GM12878 (cell line): Measurements from ENCODE around the gene ZBTB32. TPM values are rescaled to one million over a fixed set of nuclear protein-coding genes. Genes with fewer than 3 reads are reported as not detected.

Source experiments
- ASH2L ChIP-seq: fragments of 300-600, 200-600 bp; sonication (generic); IDR thresholded peaks from 2 replicates; pipeline ENCODE4 v1.6.1; 2017; ENCODE audit warnings: low read depth, mild to moderate bottlenecking, borderline replicate concordance
- EZH2 ChIP-seq: IDR thresholded peaks from 2 replicates; pipeline ENCODE4 v1.6.1; 2012; ENCODE audit warnings: low read depth, mild to moderate bottlenecking, control low read depth, inconsistent platforms, low read length, borderline replicate concordance; ENCODE audit not compliant: control insufficient read depth
- FOXK2 ChIP-seq: fragments of 450-650 bp; IDR thresholded peaks from 2 replicates; pipeline ENCODE4 v1.6.1; 2017; ENCODE audit warnings: mild to moderate bottlenecking, moderate library complexity
- HCFC1 ChIP-seq: fragments of 150-350 bp; IDR thresholded peaks from 2 replicates; pipeline ENCODE4 v1.6.1; 2014; ENCODE audit warnings: low read length
- JUNB ChIP-seq: IDR thresholded peaks from 2 replicates; pipeline ENCODE4 v1.6.1; 2016; ENCODE audit warnings: antibody characterized with exemption, mild to moderate bottlenecking
- KAT2A ChIP-seq: conservative IDR thresholded peaks from 2 replicates; pipeline ENCODE4 v1.6.1; 2011; ENCODE audit warnings: low read depth, low read length; ENCODE audit not compliant: control insufficient read depth
- MEF2B ChIP-seq: fragments of 450-650 bp; IDR thresholded peaks from 2 replicates; pipeline ENCODE4 v1.6.1; 2018; ENCODE audit warnings: mild to moderate bottlenecking, moderate library complexity; ENCODE audit not compliant: partially characterized antibody, poor library complexity, severe bottlenecking
- MXI1 ChIP-seq: fragments of 150-350 bp; IDR thresholded peaks from 2 replicates; pipeline ENCODE4 v1.6.1; 2011; ENCODE audit warnings: low read depth, mild to moderate bottlenecking, inconsistent platforms, low read length, improper control_type of control experiment
- MYC ChIP-seq: IDR thresholded peaks from 2 replicates; pipeline ENCODE4 v1.6.1; 2011; ENCODE audit warnings: mild to moderate bottlenecking, low read length, moderate library complexity, inconsistent platforms; ENCODE audit not compliant: insufficient read depth, insufficient replicate concordance, insufficient read length, severe bottlenecking
- NFXL1 ChIP-seq: fragments of 450-650 bp; IDR thresholded peaks from 2 replicates; pipeline ENCODE4 v1.6.1; 2017; ENCODE audit warnings: antibody characterized with exemption, mild to moderate bottlenecking, borderline replicate concordance
- NFYB ChIP-seq: IDR thresholded peaks from 2 replicates; pipeline ENCODE4 v1.6.1; 2011; ENCODE audit warnings: low read depth, mild to moderate bottlenecking, low read length, improper control_type of control experiment, moderate library complexity; ENCODE audit not compliant: insufficient read depth
- RB1 ChIP-seq: fragments of 450-650 bp; formaldehyde crosslinking; IDR thresholded peaks from 2 replicates; pipeline ENCODE4 v1.6.1; 2017; ENCODE audit warnings: mild to moderate bottlenecking, borderline replicate concordance
- SMAD5 ChIP-seq: IDR thresholded peaks from 2 replicates; pipeline ENCODE4 v1.6.1; 2016; ENCODE audit warnings: antibody characterized with exemption, low read depth
- SMC3 ChIP-seq: IDR thresholded peaks from 2 replicates; pipeline ENCODE4 v1.6.1; 2011; ENCODE audit warnings: low read length, improper control_type of control experiment, borderline replicate concordance
- SUZ12 ChIP-seq: fragments of 200-600 bp; sonication (generic); IDR thresholded peaks from one replicate; pipeline ENCODE4 v1.6.1; 2018; ENCODE audit warnings: antibody characterized with exemption, mild to moderate bottlenecking; ENCODE audit not compliant: unreplicated experiment
- TCF12 ChIP-seq: IDR thresholded peaks from 2 replicates; pipeline ENCODE4 v1.6.1; 2011; ENCODE audit warnings: low read depth, mild to moderate bottlenecking, low read length
- TCF7 ChIP-seq: IDR thresholded peaks from 2 replicates; pipeline ENCODE4 v1.6.1; 2014; ENCODE audit warnings: antibody characterized with exemption, borderline replicate concordance
- ZZZ3 ChIP-seq: IDR thresholded peaks from 2 replicates; pipeline ENCODE4 v1.6.1; 2011; ENCODE audit warnings: low read depth; ENCODE audit not compliant: control insufficient read depth, insufficient read length
- polyA plus RNA-seq, 11 experiments: library from polyadenylated mRNA; depleted of rRNA in 4 of 11; unstranded in 6 of 11; stranded (reverse) in 5 of 11; fragments of >200 nt; fragmentation: Nextera tagmentation in 4 of 11; fragmentation: Illumina TruSeq in 1 of 11; extraction: Ambion mirVana in 4 of 11; extraction: Trizol in 1 of 11; gene quantifications; 1 replicate in 1 of 11; 2 replicates in 10 of 11; pipeline versions ENCODE4 v1.2.1 to v1.2.3, GENCODE V29; 2011 to 2016; ENCODE audit warnings: inconsistent platforms in 2 of 11, missing spikeins in 2 of 11, low read depth in 1 of 11
- total RNA-seq, 4 experiments: library from RNA; depleted of rRNA in 3 of 4; stranded (reverse); fragments of >200 nt in 3 of 4; fragmentation: Illumina TruSeq in 1 of 4; extraction: Trizol in 1 of 4; gene quantifications; 2 replicates each; pipeline versions ENCODE4 v1.2.1 to v1.2.3, GENCODE V29; 2013 to 2021
- TF ChIP-seq, protein P1 (sequence below): fragments of 450-650 bp; IDR thresholded peaks from 2 replicates; pipeline ENCODE4 v1.6.1; 2014; ENCODE audit warnings: mild to moderate bottlenecking
- TF ChIP-seq, protein P2 (sequence below): fragments of 450-650 bp; IDR thresholded peaks from 2 replicates; pipeline ENCODE4 v1.6.1; 2016; ENCODE audit warnings: mild to moderate bottlenecking
- TF ChIP-seq, protein P3 (sequence below): IDR thresholded peaks from 2 replicates; pipeline ENCODE4 v1.6.1; 2012; ENCODE audit warnings: mild to moderate bottlenecking, low read depth, low read length
- TF ChIP-seq, protein P4 (sequence below): fragments of 450-650 bp; IDR thresholded peaks from 2 replicates; pipeline ENCODE4 v1.6.1; 2017; ENCODE audit warnings: mild to moderate bottlenecking

Gene ZBTB32
- total and polyA plus RNA-seq, 10 of the 15 experiments (the other 5 are each of a cell fraction or from before 2014, with no cell fraction given), result 1.0 to 46.7 (median 16.0) TPM

DNA sequence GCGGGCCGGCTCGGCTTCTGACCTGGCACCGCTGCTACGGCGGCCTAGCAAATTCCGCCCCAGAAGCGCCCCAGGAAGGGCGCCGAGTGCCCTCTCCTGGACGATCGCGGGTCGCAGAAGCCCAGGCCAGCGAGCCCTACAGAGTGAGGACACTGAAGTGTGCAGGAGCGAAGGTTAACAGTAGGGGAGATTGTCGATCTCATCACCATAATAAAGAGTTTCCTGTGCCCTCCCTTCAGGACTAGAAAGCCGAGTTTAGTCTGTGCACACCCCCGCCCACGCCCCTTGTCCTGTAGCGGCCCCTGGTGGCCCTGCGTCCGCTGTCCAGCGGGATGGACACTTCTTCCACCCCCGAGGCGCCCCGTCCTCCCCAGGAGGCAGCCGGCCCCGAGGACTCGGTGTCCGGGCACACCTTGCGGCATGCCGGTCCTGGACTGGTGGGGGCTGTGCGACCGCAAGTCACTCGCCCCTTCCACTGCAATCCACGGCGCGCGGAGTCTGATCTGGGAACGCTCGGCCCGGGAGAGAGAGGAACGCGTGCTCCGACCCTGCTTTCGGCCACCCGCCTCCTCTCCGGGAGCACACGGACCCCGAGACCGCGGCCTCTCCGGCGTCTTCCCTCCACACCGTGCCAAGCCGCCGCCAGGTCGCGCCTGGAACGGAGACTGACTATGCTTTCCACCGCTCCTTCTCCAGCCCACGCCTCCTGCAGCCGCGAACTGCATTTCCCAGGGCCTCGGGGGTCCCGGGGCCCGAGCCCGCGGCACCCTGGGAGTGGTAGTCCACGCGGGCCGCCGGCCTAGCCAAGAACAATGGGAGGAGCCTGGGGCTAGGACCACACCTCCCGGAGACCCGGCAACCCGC, 12.7 kb downstream of the ZBTB32 start (continued):
- TF ChIP-seq, protein P1, sequence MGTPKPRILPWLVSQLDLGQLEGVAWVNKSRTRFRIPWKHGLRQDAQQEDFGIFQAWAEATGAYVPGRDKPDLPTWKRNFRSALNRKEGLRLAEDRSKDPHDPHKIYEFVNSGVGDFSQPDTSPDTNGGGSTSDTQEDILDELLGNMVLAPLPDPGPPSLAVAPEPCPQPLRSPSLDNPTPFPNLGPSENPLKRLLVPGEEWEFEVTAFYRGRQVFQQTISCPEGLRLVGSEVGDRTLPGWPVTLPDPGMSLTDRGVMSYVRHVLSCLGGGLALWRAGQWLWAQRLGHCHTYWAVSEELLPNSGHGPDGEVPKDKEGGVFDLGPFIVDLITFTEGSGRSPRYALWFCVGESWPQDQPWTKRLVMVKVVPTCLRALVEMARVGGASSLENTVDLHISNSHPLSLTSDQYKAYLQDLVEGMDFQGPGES, result no peak
- TF ChIP-seq FOXK2, result no peak
- TF ChIP-seq NFYB, result no peak
- TF ChIP-seq MEF2B, result no peak
- no peak for TF ChIP-seq SMAD5
- TF ChIP-seq, protein P2, sequence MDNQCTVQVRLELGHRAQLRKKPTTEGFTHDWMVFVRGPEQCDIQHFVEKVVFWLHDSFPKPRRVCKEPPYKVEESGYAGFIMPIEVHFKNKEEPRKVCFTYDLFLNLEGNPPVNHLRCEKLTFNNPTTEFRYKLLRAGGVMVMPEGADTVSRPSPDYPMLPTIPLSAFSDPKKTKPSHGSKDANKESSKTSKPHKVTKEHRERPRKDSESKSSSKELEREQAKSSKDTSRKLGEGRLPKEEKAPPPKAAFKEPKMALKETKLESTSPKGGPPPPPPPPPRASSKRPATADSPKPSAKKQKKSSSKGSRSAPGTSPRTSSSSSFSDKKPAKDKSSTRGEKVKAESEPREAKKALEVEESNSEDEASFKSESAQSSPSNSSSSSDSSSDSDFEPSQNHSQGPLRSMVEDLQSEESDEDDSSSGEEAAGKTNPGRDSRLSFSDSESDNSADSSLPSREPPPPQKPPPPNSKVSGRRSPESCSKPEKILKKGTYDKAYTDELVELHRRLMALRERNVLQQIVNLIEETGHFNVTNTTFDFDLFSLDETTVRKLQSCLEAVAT, result peak; percentile 85
- TF ChIP-seq, protein P3, sequence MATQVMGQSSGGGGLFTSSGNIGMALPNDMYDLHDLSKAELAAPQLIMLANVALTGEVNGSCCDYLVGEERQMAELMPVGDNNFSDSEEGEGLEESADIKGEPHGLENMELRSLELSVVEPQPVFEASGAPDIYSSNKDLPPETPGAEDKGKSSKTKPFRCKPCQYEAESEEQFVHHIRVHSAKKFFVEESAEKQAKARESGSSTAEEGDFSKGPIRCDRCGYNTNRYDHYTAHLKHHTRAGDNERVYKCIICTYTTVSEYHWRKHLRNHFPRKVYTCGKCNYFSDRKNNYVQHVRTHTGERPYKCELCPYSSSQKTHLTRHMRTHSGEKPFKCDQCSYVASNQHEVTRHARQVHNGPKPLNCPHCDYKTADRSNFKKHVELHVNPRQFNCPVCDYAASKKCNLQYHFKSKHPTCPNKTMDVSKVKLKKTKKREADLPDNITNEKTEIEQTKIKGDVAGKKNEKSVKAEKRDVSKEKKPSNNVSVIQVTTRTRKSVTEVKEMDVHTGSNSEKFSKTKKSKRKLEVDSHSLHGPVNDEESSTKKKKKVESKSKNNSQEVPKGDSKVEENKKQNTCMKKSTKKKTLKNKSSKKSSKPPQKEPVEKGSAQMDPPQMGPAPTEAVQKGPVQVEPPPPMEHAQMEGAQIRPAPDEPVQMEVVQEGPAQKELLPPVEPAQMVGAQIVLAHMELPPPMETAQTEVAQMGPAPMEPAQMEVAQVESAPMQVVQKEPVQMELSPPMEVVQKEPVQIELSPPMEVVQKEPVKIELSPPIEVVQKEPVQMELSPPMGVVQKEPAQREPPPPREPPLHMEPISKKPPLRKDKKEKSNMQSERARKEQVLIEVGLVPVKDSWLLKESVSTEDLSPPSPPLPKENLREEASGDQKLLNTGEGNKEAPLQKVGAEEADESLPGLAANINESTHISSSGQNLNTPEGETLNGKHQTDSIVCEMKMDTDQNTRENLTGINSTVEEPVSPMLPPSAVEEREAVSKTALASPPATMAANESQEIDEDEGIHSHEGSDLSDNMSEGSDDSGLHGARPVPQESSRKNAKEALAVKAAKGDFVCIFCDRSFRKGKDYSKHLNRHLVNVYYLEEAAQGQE, result no peak
- no peak for TF ChIP-seq ZZZ3
- TF ChIP-seq NFXL1, result peak; percentile 93; the same call in 1 of the 2 replicates
- TF ChIP-seq ASH2L, result no peak
- TF ChIP-seq, protein P4, sequence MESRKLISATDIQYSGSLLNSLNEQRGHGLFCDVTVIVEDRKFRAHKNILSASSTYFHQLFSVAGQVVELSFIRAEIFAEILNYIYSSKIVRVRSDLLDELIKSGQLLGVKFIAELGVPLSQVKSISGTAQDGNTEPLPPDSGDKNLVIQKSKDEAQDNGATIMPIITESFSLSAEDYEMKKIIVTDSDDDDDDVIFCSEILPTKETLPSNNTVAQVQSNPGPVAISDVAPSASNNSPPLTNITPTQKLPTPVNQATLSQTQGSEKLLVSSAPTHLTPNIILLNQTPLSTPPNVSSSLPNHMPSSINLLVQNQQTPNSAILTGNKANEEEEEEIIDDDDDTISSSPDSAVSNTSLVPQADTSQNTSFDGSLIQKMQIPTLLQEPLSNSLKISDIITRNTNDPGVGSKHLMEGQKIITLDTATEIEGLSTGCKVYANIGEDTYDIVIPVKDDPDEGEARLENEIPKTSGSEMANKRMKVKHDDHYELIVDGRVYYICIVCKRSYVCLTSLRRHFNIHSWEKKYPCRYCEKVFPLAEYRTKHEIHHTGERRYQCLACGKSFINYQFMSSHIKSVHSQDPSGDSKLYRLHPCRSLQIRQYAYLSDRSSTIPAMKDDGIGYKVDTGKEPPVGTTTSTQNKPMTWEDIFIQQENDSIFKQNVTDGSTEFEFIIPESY, result no peak
- no peak for TF ChIP-seq EZH2
- TF ChIP-seq MYC, result no peak
- TF ChIP-seq SMC3, result peak; percentile 70
- TF ChIP-seq JUNB, result no peak
- TF ChIP-seq HCFC1, result peak; percentile 94
- peak; percentile 34 for TF ChIP-seq RB1
- no peak for TF ChIP-seq SUZ12
- TF ChIP-seq TCF12, result no peak
- TF ChIP-seq MXI1, result no peak; the same call in none of the 2 replicates
- TF ChIP-seq TCF7, result no peak
- TF ChIP-seq KAT2A, result no peak
